ENCODE results near the gene MEN1.

GRCh38 chr11:64833198-64833502 is 22.8 kb upstream of the MEN1 start:
- no peak for TF ChIP-seq EZH2phosphoT487 (IDR thresholded peaks at IDR 0.05; ENCODE audit: insufficient read depth, low read depth)
- no peak for TF ChIP-seq EZH2 (IDR thresholded peaks at IDR 0.05; ENCODE audit: insufficient read depth, poor library complexity, severe bottlenecking)
